HEK293 (cell line): ENCODE data around the gene SETD1B.

ENCODE experiments used
- AEBP2 ChIP-seq: fragments of 450-650 bp; formaldehyde crosslinking; IDR thresholded peaks from 2 replicates; pipeline ENCODE4 v1.5.1; 2016; ENCODE audit warnings: missing biosample characterization, missing genetic modification characterization, borderline replicate concordance
- FEZF1 ChIP-seq: fragments of 450-650 bp; formaldehyde crosslinking; IDR thresholded peaks from 2 replicates; pipeline ENCODE4 v1.5.1; 2016; ENCODE audit warnings: missing biosample characterization, missing genetic modification characterization
- HIC1 ChIP-seq: fragments of 450-650 bp; formaldehyde crosslinking; IDR thresholded peaks from 2 replicates; pipeline ENCODE4 v1.5.1; 2016; ENCODE audit warnings: missing biosample characterization, missing genetic modification characterization
- KLF9 ChIP-seq: fragments of 450-650 bp; formaldehyde crosslinking; IDR thresholded peaks from 2 replicates; pipeline ENCODE4 v1.5.1; 2016; ENCODE audit warnings: missing biosample characterization, missing genetic modification characterization, low read depth
- MEIS1 ChIP-seq: sonication (generic); formaldehyde crosslinking; IDR thresholded peaks from 2 replicates; pipeline ENCODE4 v1.8.1; 2022; ENCODE audit warnings: missing genetic modification reagents, mild to moderate bottlenecking, borderline replicate concordance
- OSR2 ChIP-seq: fragments of 450-650 bp; formaldehyde crosslinking; IDR thresholded peaks from 2 replicates; pipeline ENCODE4 v1.5.1; 2016; ENCODE audit warnings: missing biosample characterization, missing genetic modification characterization
- PRDM1 ChIP-seq: fragments of 450-650 bp; formaldehyde crosslinking; IDR thresholded peaks from 2 replicates; pipeline ENCODE4; 2016; ENCODE audit warnings: missing biosample characterization, missing genetic modification characterization
- PRDM4 ChIP-seq: fragments of 450-650 bp; formaldehyde crosslinking; IDR thresholded peaks from 2 replicates; pipeline ENCODE4 v1.5.1; 2017; ENCODE audit warnings: missing biosample characterization, missing genetic modification characterization
- TSHZ1 ChIP-seq: fragments of 450-650 bp; formaldehyde crosslinking; IDR thresholded peaks from 2 replicates; pipeline ENCODE4 v1.5.1; 2016; ENCODE audit warnings: missing biosample characterization, missing genetic modification characterization, borderline replicate concordance
- YY2 ChIP-seq: fragments of 450-650 bp; formaldehyde crosslinking; IDR thresholded peaks from 2 replicates; pipeline ENCODE4 v1.5.1; 2016; ENCODE audit warnings: missing biosample characterization, missing genetic modification characterization
- ZIC2 ChIP-seq: fragments of 450-650 bp; formaldehyde crosslinking; IDR thresholded peaks from 2 replicates; pipeline ENCODE4 v1.5.1; 2016; ENCODE audit warnings: missing biosample characterization, missing genetic modification characterization
- ZNF18 ChIP-seq: fragments of 450-650 bp; formaldehyde crosslinking; IDR thresholded peaks from 2 replicates; pipeline ENCODE4 v1.5.1; 2016; ENCODE audit warnings: missing biosample characterization, missing genetic modification characterization
- ZNF2 ChIP-seq: fragments of 450-650 bp; formaldehyde crosslinking; IDR thresholded peaks from 2 replicates; pipeline ENCODE4 v1.5.1; 2016; ENCODE audit warnings: missing biosample characterization, missing genetic modification characterization
- ZNF23 ChIP-seq: fragments of 450-650 bp; formaldehyde crosslinking; IDR thresholded peaks from 2 replicates; pipeline ENCODE4 v1.5.1; 2016; ENCODE audit warnings: missing biosample characterization, missing genetic modification characterization, borderline replicate concordance
- ZNF26 ChIP-seq: fragments of 450-650 bp; formaldehyde crosslinking; IDR thresholded peaks from 2 replicates; pipeline ENCODE4 v1.5.1; 2016; ENCODE audit warnings: missing biosample characterization, missing genetic modification characterization
- ZNF266 ChIP-seq: fragments of 450-650 bp; formaldehyde crosslinking; IDR thresholded peaks from 2 replicates; pipeline ENCODE4 v1.5.1; 2016; ENCODE audit warnings: missing biosample characterization, missing genetic modification characterization, low read depth
- ZNF292 ChIP-seq: fragments of 450-650 bp; formaldehyde crosslinking; IDR thresholded peaks from 2 replicates; pipeline ENCODE4 v1.5.1; 2016; ENCODE audit warnings: low read depth, missing biosample characterization, missing genetic modification characterization, borderline replicate concordance
- ZNF354C ChIP-seq: fragments of 450-650 bp; formaldehyde crosslinking; IDR thresholded peaks from 2 replicates; pipeline ENCODE4 v1.5.1; 2016; ENCODE audit warnings: missing biosample characterization, missing genetic modification characterization, low read depth, borderline replicate concordance
- ZNF426 ChIP-seq: fragments of 450-650 bp; formaldehyde crosslinking; IDR thresholded peaks from 2 replicates; pipeline ENCODE4 v1.5.1; 2017; ENCODE audit warnings: missing biosample characterization, missing genetic modification characterization, mild to moderate bottlenecking, inconsistent platforms, moderate library complexity
- ZNF433 ChIP-seq: fragments of 450-650 bp; formaldehyde crosslinking; IDR thresholded peaks from 2 replicates; pipeline ENCODE4 v1.5.1; 2016; ENCODE audit warnings: missing biosample characterization, missing genetic modification characterization, low read depth
- ZNF48 ChIP-seq: fragments of 450-650 bp; formaldehyde crosslinking; IDR thresholded peaks from 2 replicates; pipeline ENCODE4 v1.5.1; 2016; ENCODE audit warnings: missing biosample characterization, missing genetic modification characterization
- ZNF510 ChIP-seq: fragments of 450-650 bp; formaldehyde crosslinking; IDR thresholded peaks from 2 replicates; pipeline ENCODE4 v1.5.1; 2018; ENCODE audit warnings: mild to moderate bottlenecking, missing genetic modification characterization, missing biosample characterization; ENCODE audit not compliant: insufficient replicate concordance
- ZNF585B ChIP-seq: fragments of 450-650 bp; formaldehyde crosslinking; IDR thresholded peaks from 2 replicates; pipeline ENCODE4 v1.5.1; 2016; ENCODE audit warnings: missing biosample characterization, missing genetic modification characterization
- ZNF596 ChIP-seq: fragments of 450-650 bp; IDR thresholded peaks from 2 replicates; pipeline ENCODE4 v1.5.0; 2018; ENCODE audit warnings: missing biosample characterization, mild to moderate bottlenecking, missing genetic modification characterization, moderate library complexity
- ZNF600 ChIP-seq: fragments of 450-650 bp; formaldehyde crosslinking; IDR thresholded peaks from 2 replicates; pipeline ENCODE4 v1.5.1; 2016; ENCODE audit warnings: missing biosample characterization, missing genetic modification characterization
- ZNF654 ChIP-seq: fragments of 450-650 bp; formaldehyde crosslinking; IDR thresholded peaks from 2 replicates; pipeline ENCODE4 v1.5.1; 2016; ENCODE audit warnings: low read depth, missing biosample characterization, missing genetic modification characterization

The SETD1B gene

GRCh38 chr12:121839106-121839992, 35.5 kb downstream of the SETD1B start (continued):
- no peak for TF ChIP-seq ZNF18 (tag by site-specific recombination)
- no peak for TF ChIP-seq ZNF585B (tag by site-specific recombination)
- no peak for TF ChIP-seq ZNF433 (tag by site-specific recombination)
- TF ChIP-seq TSHZ1 (tag by site-specific recombination), result no peak
- TF ChIP-seq ZNF596 (tag by site-specific recombination), result no peak
- TF ChIP-seq KLF9 (tag by site-specific recombination), result peak; percentile 100
- TF ChIP-seq ZNF48 (tag by site-specific recombination), result no peak
- TF ChIP-seq ZNF23, result no peak
- no peak for TF ChIP-seq ZNF654 (tag by site-specific recombination)
- no peak for TF ChIP-seq ZNF354C
- no peak for TF ChIP-seq YY2 (tag by site-specific recombination)
- TF ChIP-seq ZNF26 (tag by site-specific recombination), result no peak
- TF ChIP-seq AEBP2 (tag by site-specific recombination), result no peak
- TF ChIP-seq FEZF1, result peak; percentile 96
- no peak for TF ChIP-seq PRDM1 (tag by site-specific recombination)
- TF ChIP-seq ZNF510 (tag by site-specific recombination), result no peak
- TF ChIP-seq OSR2 (tag by site-specific recombination), result no peak
- TF ChIP-seq ZNF292, result no peak
- TF ChIP-seq ZNF2 (tag by site-specific recombination), result peak; percentile 56; the same call in 1 of the 2 replicates
- TF ChIP-seq PRDM4, result 0 out of 2 replicates have a peak, but pooled peaks have one; percentile 12
- peak; percentile 93 for TF ChIP-seq ZNF600 (tag by site-specific recombination)
- TF ChIP-seq HIC1 (tag by site-specific recombination), result peak; percentile 95
- no peak for TF ChIP-seq ZNF266
- peak; percentile 92 for TF ChIP-seq ZIC2 (tag by site-specific recombination)
- TF ChIP-seq ZNF426, result no peak
- TF ChIP-seq MEIS1, result no peak
